Raji (cell line): Measurements from ENCODE around the gene SRPK3.

Source experiments
- POLR2A ChIP-seq: IDR thresholded peaks from 2 replicates; pipeline ENCODE4 v1.6.1; 2011; ENCODE audit warnings: low read depth, low read length, control low read depth; ENCODE audit not compliant: insufficient read depth

The SRPK3 gene

DNA sequence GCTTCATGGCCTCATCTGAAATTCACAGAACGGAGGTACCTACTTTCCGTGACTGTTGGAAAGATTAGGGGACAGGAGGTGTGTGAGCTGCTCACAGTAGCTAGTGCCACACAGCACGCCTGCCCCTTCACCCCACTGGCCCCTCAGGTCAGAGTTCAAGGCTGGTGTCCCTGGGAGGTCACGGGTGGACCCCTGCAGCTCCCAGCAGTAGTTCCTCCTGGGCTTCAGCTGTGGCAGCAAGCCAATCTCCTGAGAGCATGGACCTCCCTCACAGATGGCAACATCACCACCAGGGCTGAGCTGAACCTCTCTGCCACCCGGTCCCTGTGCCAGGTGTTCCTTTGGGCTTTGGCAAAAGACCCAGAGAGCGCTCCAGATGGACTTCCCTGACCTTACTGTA, 11.5 kb downstream of the SRPK3 start:
- TF ChIP-seq POLR2A, result no peak

DNA sequence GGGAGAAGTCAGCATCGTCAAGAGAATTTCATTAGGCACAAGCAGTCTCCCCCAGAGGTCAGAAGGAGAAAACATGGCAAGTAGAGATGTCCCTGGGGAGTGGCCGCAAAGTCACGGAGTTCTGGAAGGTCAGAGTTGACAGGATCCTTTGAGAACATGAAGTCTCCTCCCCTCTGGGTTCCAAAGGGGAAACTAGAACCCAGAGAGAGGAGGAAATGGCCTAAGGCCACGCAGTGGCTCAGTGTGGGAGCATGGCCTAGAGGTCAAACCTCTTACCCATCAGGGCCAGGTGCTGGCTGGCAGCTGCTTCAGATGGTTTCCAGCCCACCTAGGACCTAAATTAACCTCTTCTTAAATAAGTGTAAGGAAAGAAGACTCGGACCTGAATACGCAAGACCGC, 12.4 kb downstream of the SRPK3 start:
- no peak for TF ChIP-seq POLR2A

DNA sequence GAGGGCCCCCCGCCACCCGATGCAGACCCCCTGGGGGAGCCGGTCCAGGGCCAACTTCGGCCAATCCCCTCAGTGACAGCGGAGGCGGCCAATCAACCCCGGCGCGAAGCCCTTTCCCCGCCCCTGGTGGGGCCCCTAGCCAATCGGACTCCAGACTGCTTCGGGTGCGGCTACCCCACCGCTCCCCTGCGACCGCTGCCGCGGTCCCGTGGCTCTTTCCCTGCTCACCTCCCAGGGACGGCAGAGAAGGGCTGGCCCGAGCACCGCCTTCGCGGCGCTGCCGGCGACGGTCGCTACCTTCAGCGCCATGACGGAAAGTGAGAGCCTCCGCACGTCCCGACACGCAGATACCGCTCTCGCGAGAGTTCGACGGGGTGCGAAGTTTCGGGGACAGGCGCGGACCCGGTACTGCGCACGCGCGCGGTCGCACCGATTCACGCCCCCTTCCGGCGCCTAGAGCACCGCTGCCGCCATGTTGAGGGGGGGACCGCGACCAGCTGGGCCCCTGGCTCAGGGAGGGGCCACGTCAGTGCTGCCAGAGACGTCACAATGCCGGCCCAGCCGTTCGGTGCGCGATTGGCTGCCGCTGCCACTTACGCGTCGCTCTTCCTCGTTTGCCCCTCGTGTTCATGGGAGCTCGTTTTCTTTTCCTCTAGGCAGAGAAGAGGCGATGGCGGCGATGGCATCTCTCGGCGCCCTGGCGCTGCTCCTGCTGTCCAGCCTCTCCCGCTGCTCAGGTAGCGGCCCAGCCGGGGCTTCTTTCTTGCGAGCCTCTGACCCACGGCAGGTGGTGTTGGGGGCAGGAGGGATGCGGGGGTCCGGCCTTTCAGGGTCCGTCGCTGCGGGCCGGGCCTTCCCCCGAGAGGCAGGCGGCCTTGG, 13.4 kb downstream of the SRPK3 start, which contains the start of the genes IDH3G and SSR4:
Gene IDH3G, minus strand, starts transcription at position 358 of the 879 bp plus-strand sequence. Its CDS starts 49 bp downstream, at position 309.
Gene SSR4, plus strand, starts transcription at position 651 of the 879 bp plus-strand sequence. Its CDS starts 20 bp downstream, at position 671.
- TF ChIP-seq POLR2A, result peak; percentile 61

DNA sequence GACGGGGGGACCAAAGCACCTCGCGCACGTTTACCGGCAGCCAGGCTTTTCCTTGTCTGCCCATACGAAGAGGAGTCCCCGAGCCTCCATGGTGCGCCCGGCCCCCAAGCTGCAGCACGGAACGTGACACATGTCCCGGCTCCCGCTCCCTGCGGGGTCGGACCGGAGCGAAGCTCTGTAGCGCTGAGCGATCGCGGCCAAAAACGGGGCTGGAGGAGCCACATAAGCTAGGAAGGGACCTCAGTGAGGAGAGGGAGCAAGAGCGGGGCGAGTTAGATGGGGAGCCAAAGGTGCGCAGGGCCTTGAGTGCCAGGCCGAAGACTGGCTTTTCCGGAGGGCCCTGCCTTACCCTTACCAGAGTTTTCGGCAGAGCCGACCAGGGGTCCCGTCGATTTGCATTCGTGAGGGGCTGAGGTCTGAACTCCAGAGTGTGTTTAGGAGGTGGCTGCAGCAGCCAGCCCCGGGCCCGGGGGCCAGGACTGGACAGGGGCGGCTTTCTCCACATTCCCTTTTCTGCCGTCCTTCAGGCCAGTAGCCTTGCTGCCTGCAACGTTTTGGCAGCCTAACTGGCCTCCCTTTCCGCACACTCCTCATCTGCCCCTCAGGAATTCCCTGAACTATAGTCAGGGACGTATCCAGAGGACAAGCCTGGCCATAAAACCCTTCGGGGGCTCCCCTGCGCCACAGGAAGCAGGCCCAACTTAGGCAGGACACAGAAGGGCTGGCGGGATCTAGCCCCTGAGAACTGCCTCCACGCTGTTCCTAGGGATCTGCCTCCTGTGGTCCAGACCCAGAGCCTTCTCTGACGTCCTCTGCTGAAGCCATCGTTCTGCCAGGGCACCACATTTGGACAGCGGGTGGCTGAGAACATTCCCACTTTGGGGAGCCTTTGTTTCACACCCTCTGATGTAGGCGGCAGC, 14.3 kb downstream of the SRPK3 start:
- no peak for TF ChIP-seq POLR2A

DNA sequence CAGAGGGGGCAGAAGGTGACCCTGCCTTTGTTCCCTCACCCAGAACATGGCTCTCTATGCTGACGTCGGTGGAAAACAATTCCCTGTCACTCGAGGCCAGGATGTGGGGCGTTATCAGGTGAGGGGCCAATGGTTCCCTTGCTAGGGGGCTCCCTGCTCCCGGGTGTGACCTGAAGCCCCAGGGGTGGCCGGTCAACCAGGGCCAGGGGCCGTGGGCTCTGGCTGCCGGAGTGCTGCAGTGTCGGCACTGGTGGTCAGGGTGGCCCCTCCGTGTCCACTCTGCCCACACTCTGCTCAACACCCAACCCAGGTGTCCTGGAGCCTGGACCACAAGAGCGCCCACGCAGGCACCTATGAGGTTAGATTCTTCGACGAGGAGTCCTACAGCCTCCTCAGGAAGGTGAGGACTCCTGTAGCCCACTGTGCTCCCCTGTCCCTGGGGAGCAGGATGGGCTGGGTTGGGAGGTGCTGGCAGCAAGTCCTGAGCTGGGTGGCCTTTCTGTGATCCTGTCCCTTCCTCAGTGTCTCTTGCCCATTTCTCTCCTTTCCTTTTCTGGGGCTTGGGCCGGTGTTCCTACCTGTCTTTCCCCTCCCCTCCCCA, 16.7 kb downstream of the SRPK3 start:
- TF ChIP-seq POLR2A, result no peak

DNA sequence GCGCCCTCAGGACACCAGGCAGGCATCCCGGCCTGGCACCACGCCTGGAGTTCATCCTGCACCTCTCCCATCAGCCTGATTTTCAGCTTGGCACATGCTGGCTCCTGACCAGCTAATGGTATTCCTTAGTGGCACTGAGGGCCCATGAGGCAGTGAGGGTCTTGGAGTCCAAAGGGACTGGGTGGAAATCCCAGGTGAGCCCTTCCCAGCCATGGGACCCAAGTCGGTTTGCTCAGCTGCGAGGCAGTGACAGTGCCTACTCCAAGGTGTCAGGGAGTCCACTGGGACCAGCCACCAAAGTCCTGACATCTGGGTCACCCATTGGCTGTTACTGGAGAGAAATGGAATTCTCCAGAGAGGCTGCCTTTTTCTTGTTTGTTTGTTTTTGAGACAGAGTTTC, 18.5 kb downstream of the SRPK3 start:
- no peak for TF ChIP-seq POLR2A

DNA sequence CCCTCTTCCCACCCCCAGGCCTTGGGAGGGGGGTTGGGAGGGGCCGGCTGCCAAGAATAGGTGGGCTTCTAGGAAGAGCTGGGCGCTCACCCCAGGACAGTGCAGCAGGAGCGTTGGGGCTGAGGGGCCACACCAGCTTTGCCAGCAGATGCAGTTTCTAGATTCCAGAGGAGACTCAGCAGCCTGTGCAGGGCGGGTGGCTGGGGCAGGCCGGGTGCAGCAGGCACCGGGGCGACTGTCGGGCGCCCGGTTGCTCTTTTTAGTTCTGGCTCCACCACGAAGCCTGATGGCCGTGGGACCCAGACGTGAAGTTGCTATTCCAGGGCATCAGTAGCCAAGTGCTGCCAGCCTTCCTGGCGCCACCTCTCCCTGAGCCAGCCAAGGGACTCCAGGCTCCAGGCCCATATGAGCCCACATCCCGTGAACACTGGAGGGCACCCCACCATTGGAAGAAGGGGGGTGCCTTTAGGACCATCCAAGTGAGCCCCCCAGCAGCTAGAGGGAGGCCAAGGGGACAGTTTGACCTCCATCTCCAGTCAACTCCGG, 19.4 kb downstream of the SRPK3 start:
- TF ChIP-seq POLR2A, result no peak

DNA sequence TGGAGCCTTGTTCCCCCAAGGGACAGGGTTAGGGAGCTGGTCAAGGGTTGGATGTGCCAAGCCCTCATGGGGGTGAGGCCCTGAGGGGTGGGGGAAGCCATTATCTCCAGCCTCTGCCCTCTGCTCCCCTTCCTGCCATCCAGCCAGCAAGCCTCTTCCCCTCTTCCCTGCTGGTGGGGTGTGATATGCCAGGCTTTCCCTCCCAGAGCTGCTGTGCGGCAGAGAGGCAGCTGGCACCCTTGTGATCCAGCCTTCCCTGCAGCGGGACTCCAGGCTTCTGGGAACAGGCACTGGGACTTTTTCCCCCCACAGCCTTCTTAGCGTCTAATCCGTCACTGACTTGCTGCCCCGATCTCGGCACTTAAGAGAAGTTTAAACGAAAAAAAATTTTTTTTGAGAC, 19.9 kb downstream of the SRPK3 start:
- TF ChIP-seq POLR2A, result no peak; the same call in 1 of the 2 replicates

DNA sequence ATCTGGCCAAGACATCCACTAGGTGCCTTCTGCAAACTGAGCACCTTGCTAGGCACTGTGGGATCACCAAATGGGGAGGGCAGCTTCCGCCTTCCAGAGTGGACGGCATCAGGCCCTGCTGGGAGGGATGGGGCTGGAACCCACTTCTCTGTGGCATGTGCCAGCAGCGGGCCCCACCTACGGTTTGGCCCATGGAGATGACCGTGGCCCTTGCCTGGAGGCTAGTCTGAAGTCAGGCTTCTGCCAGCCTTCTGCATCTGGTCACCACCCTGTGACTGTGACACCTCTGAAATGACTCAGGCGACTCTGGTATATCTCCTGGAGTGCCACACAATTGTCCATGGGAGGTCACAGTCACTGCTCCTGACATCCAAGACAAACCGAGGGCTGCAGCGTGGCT, 20.8 kb downstream of the SRPK3 start:
- no peak for TF ChIP-seq POLR2A

DNA sequence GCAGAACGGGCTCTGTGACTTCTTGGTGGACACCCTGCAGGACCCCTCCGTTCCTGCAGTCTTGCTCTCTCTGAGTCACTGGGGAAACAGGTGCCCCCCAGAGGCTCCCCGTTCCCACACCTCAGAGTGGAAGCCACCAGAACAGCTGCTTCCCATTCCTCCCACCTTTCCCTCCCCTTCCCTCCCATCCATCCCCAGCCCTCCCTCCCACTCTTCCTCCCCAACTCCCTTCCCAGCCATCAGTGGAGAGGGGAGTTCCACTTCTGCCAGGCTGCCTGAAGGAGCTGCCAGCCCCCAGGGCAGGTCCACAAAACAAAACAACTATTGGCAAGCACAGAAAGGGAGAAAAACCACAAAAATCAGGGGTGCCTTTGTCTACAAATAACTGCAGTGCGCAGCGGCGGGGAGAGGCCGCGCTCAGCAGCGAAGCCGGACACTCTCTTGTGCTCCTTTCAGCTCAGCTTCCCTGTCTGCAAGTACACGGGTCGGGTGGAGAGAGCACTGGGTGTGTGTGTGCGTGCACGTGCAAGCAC, 21.7 kb downstream of the SRPK3 start:
- TF ChIP-seq POLR2A, result no peak

DNA sequence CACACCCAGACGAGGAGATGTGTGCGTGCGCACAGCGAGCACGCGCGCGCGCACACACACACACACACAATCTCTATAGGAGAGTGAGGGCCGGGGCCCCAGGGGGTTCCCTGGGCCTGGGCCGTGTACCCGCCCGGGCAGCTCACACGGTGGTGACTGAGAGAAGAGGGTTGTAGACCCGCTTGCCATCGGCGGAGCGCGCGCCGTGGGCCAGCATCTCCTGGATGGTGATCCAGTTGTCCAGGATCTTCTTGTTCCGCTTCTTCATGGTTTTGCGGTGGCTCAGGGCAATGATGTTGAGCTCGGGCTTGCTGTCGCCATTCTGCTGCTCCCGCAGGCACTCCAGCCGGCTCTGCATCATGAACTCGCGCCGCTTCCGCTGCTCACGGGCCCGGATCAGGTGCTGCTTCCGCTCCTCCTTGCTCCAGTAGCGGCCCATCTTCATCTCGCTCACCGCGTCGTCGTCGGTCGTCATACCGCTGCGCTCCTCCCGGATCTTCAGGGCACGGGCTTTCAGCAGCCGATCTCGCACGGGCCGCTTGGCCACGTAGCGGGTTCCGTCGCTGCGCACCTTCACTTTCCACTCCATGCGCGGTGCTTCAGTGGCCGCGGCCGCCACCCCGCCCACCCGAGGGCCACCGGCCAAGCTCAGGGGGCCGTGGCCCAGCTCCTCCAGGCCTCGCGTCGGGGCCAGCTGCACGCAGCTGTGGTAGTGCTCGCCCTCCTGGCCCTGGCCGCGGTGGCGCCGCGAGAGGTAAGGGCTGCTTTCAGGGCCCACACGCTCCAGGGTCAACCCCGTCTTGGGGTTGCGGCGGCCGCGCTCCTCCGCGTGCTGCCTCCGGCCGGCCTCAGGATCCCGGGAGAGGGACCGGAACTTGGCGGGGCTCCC, 22.6 kb downstream of the SRPK3 start:
- no peak for TF ChIP-seq POLR2A

DNA sequence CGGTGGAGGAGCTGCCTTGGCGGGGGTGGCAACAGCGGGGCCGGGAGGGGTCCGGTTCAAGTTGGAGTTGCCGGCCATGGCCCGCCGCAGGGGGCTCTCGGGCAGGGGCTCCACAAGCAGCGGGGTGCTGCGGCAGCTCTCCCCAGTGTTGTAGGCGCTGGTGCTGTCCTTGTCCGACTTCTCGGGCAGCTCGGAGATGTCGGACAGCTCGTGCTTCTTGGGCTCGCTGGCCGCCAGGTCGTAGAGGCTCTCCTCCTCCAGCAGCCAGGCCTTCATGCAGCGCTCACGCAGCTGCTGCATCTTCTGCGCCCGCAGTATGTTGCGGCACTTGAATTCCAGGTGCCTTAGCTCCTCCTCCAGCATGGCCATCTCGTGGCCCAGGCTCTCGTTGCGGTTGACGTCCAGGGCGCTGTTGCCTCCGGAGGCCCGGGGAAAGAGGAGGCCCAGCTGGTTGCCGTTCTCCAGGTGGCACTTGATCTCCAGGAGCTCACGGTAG, 23.3 kb downstream of the SRPK3 start:
- TF ChIP-seq POLR2A, result no peak

DNA sequence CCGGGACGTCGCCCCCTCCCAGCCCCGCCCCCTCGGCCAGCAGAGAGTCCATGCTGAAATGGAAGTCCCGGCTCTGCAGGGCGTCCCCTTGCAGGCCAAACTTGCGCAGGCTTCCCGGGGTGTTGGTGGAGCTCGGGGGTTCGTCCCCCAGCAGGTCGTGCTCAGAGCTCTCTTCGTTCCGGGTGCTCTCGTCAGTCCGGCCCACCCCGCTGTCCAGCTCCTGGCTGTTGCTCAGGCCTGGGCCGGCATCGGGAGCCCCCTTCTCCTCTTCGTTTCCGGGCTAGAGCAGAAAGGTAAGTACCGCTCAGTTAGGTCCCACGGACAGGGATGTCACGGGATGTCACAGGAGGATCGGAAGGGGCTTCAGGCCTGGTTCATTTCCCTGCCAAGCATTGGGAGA, 23.8 kb downstream of the SRPK3 start:
- TF ChIP-seq POLR2A, result no peak
